Natural killer cell (primary cell): ENCODE measurements around the gene ADPRM. TPM values are rescaled to one million over a fixed set of nuclear protein-coding genes. Genes with fewer than 3 reads are reported as not detected.
"Not testable (repeated sequence)": the region's sequence is repeated elsewhere in the genome, so short reads cannot be mapped to it uniquely, and the experiment has no call there.

Experiments
- ATAC-seq, 3 donors: fragments of 150-1000 bp in 2 of 3; fragments of 200-7000 bp in 1 of 3; cut with Tn5 transposase; 1 replicate in 1 of 3; 2 replicates in 2 of 3; pipeline ENCODE4 v1.10.0; 2021; ENCODE audit warnings: mild to moderate bottlenecking in 2 of 3, moderate library complexity in 2 of 3
- DNase-seq, 2 donors: peaks; one replicate each; pipeline versions ENCODE4 v3.0.0 to v3.0.0-alpha.2; 2013 to 2021; ENCODE audit warnings: mixed read lengths in 1 of 2
- H3K27ac ChIP-seq: one replicate; pipeline ENCODE4 v1.5.1; 2013; ENCODE audit warnings: mild to moderate bottlenecking, low read length
- H3K27me3 ChIP-seq: one replicate; pipeline ENCODE4 v1.6.1; 2013; ENCODE audit warnings: low read length; ENCODE audit not compliant: control insufficient read depth, insufficient read depth
- H3K36me3 ChIP-seq: one replicate; pipeline ENCODE4 v1.6.1; 2013; ENCODE audit warnings: low read length; ENCODE audit not compliant: control insufficient read depth, insufficient read depth
- H3K4me1 ChIP-seq: one replicate; pipeline ENCODE4 v1.6.1; 2013; ENCODE audit warnings: low read length; ENCODE audit not compliant: control insufficient read depth, insufficient read depth
- H3K4me3 ChIP-seq: one replicate; pipeline ENCODE4 v1.5.1; 2013; ENCODE audit warnings: low read length
- H3K9me3 ChIP-seq: one replicate; pipeline ENCODE4 v1.6.1; 2013; ENCODE audit warnings: low read length; ENCODE audit not compliant: control insufficient read depth, insufficient read depth
- H3K27ac Mint-ChIP-seq, 2 donors: one replicate each; pipeline ENCODE4 v1.8.0; 2022; ENCODE audit warnings: mild to moderate bottlenecking in 2 of 2, mixed read lengths in 2 of 2, moderate library complexity in 1 of 2
- H3K27me3 Mint-ChIP-seq, 2 donors: one replicate each; pipeline ENCODE4 v1.8.0; 2022; ENCODE audit warnings: low read depth in 2 of 2, mixed read lengths in 2 of 2
- H3K36me3 Mint-ChIP-seq: one replicate; pipeline ENCODE4 v1.8.0; 2022; ENCODE audit warnings: mixed read lengths
- H3K4me1 Mint-ChIP-seq, 2 donors: one replicate each; pipeline ENCODE4 v1.8.0; 2022; ENCODE audit warnings: mixed read lengths in 2 of 2
- H3K4me3 Mint-ChIP-seq: one replicate; pipeline ENCODE4 v1.8.0; 2022; ENCODE audit warnings: mild to moderate bottlenecking, moderate library complexity, mixed read lengths
- H3K9me3 Mint-ChIP-seq, 2 donors: one replicate each; pipeline ENCODE4 v1.8.0; 2022; ENCODE audit warnings: mixed read lengths in 2 of 2
- WGBS: methylation state at CpG from one replicate; pipeline ENCODE4 v1.1.7; 2013; ENCODE audit warnings: missing lambda C conversion rate; ENCODE audit not compliant: insufficient coverage; 5-methylcytosine and 5-hydroxymethylcytosine counted together
- intact Hi-C: fragments of 100-400 bp; cut with micrococcal nuclease; formaldehyde crosslinking; loops from one replicate; pipeline ENCODE4 v1.14.2; 2022
- total RNA-seq, 4 donors: library from RNA; stranded (reverse); fragments of 120-200 nt in 1 of 4; gene quantifications; one replicate each; pipeline versions ENCODE4 v1.2.3 to v1.2.4, GENCODE V29; 2013 to 2022
- TF ChIP-seq, protein P1 (sequence below): fragments of 200-600 bp; IDR thresholded peaks from one replicate; pipeline ENCODE4 v1.8.0; 2022; ENCODE audit warnings: antibody characterized with exemption

ADPRM gene
- total RNA-seq, 3 donors from 2014 or later (not counting 1 experiment from before 2014, with no cell fraction given) = 9.5 to 10.7 (median 9.5) TPM

DNA sequence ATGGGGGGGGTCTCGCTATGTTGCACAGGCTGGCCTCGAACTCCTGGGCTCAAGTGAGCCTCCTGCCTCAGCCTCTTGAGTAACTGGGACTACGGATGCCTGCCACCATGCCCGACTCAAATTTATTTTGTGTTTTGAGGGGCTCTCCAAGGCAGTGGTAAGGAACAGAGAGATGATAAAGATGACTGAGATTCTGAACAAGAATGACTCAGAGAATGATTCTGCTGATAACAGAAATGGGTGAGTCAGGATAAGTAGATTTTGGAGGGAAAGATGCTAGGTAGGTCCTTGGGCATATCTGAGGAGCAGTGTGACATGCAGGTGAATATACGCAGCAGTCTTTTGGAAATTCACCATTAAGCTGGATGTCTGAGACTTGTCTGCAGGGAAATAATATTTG lies 29.8 kb downstream of the ADPRM start:
- WGBS = 76% methylated on average over 5 of the region's 5 CpGs
- Histone ChIP-seq H3K4me3 (no peak overlapping the region), H3K36me3 (no peaks in the 10 kb centered on the region), H3K4me1 (peaks cover 9% of the 10 kb centered on the region), H3K9me3 (no peaks in the 10 kb centered on the region), H3K27me3 (no peaks in the 10 kb centered on the region), H3K27ac (no peak overlapping the region)
- ATAC-seq (no peak), DNase-seq (no peak)
- peak overlapping the region; percentile 0 for H3K4me3 Mint-ChIP-seq
- H3K27ac Mint-ChIP-seq = no peak overlapping the region
- intact Hi-C loops = no loop called here
- H3K4me1 Mint-ChIP-seq = peaks cover 14 to 19% of the 10 kb centered on the region in 2 donors
- TF ChIP-seq, protein P1, sequence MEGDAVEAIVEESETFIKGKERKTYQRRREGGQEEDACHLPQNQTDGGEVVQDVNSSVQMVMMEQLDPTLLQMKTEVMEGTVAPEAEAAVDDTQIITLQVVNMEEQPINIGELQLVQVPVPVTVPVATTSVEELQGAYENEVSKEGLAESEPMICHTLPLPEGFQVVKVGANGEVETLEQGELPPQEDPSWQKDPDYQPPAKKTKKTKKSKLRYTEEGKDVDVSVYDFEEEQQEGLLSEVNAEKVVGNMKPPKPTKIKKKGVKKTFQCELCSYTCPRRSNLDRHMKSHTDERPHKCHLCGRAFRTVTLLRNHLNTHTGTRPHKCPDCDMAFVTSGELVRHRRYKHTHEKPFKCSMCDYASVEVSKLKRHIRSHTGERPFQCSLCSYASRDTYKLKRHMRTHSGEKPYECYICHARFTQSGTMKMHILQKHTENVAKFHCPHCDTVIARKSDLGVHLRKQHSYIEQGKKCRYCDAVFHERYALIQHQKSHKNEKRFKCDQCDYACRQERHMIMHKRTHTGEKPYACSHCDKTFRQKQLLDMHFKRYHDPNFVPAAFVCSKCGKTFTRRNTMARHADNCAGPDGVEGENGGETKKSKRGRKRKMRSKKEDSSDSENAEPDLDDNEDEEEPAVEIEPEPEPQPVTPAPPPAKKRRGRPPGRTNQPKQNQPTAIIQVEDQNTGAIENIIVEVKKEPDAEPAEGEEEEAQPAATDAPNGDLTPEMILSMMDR = no peak
- no peaks in the 10 kb centered on the region for H3K27me3 Mint-ChIP-seq
- no peaks in the 10 kb centered on the region for H3K36me3 Mint-ChIP-seq
- H3K9me3 Mint-ChIP-seq = no peaks in the 10 kb centered on the region

- no peaks in the 10 kb centered on the region for H3K27me3 ChIP-seq
- H3K4me1 Mint-ChIP-seq = peaks cover 14 to 19% of the 10 kb centered on the region in 2 donors
- no peaks in the 10 kb centered on the region for H3K9me3 ChIP-seq
- no peaks in the 10 kb centered on the region for H3K27me3 Mint-ChIP-seq
- no peaks in the 10 kb centered on the region for H3K36me3 Mint-ChIP-seq
- no peak for ATAC-seq
- intact Hi-C loops = no loop called here
- H3K9me3 Mint-ChIP-seq = no peaks in the 10 kb centered on the region
- H3K4me1 ChIP-seq = peaks cover 9% of the 10 kb centered on the region
- no peak overlapping the region for H3K4me3 ChIP-seq
- H3K27ac Mint-ChIP-seq = peak overlapping the region in 1 of 2 donors; percentile 84
- TF ChIP-seq, protein P1 = no peak
- no peak for DNase-seq
- no peak overlapping the region for H3K27ac ChIP-seq
- WGBS = 95% methylated on average over 10 of the region's 10 CpGs
- H3K36me3 ChIP-seq = no peaks in the 10 kb centered on the region
- peak overlapping the region; percentile 96 for H3K4me3 Mint-ChIP-seq
Measured at GRCh38 chr17:10728331-10728892, 31.0 kb downstream of the ADPRM start.

GRCh38 chr17:10729334-10730193 lies 32.2 kb downstream of the ADPRM start, which contains the start of gene TMEM220:
Gene TMEM220 (minus strand): TSS chr17:10730023. CDS start chr17:10729851, 172 bp downstream.
- H3K27me3 ChIP-seq = no peaks in the 10 kb centered on the region
- DNase-seq (peak; percentile 50 to 52), ATAC-seq (peak; percentile 79 to 90 (median 88))
- no peaks in the 10 kb centered on the region for H3K36me3 ChIP-seq
- TF ChIP-seq, protein P1 = no peak
- peak within 1 kb of the TSS; percentile 64 to 84 for H3K27ac Mint-ChIP-seq
- H3K27me3 Mint-ChIP-seq = no peaks in the 10 kb centered on the region
- H3K36me3 Mint-ChIP-seq = no peaks in the 10 kb centered on the region
- H3K4me1 ChIP-seq = peaks cover 9% of the 10 kb centered on the region
- peaks cover 14 to 19% of the 10 kb centered on the region in 2 donors for H3K4me1 Mint-ChIP-seq
- intact Hi-C loops = no loop called here
- H3K27ac ChIP-seq = peak within 1 kb of the TSS; percentile 51
- no peaks in the 10 kb centered on the region for H3K9me3 Mint-ChIP-seq
- peak within 1 kb of the TSS; percentile 96 for H3K4me3 Mint-ChIP-seq
- H3K4me3 ChIP-seq = peak within 1 kb of the TSS; percentile 72
- WGBS = 4% methylated on average over 73 of the region's 79 CpGs
- H3K9me3 ChIP-seq = no peaks in the 10 kb centered on the region

DNA sequence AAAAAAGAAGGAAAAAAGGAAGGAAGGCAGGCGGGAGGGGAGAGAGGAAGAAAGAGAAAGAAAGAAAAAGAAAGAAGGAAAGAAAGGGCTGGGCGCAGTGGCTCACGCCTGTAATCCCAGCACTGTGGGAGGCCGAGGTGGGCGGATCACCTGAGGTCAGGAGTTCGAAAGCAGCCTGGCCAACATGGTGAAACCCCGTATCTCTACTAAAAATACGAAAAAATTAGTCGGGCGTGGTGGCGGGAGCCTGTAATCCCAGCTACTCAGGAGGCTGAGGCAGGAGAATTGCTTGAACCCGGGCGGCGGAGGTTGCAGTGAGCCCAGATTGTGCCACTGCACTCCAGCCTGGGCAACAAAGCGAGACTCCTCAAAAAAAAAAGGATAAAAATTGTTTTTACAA lies 32.9 kb downstream of the ADPRM start:
- Mint-ChIP-seq H3K27ac (peak overlapping the region; percentile 64 to 84), H3K4me3 (peak overlapping the region; percentile 96), H3K4me1 (peaks cover 14 to 19% of the 10 kb centered on the region in 2 donors)
- peak overlapping the region; percentile 72 for H3K4me3 ChIP-seq
- DNase-seq, H3K36me3 ChIP-seq, H3K27me3 Mint-ChIP-seq, H3K9me3 ChIP-seq, H3K9me3 Mint-ChIP-seq, H3K27me3 ChIP-seq, ATAC-seq, intact Hi-C loops, H3K4me1 ChIP-seq, H3K36me3 Mint-ChIP-seq: not testable (repeated sequence)
- 8% methylated on average over 14 of the region's 15 CpGs for WGBS
- H3K27ac ChIP-seq = peak overlapping the region; percentile 51
